Peyer's patch (tissue), 4 donors: ENCODE data around the gene TRAPPC6A. TPM values are rescaled to one million over a fixed set of nuclear protein-coding genes. Genes with fewer than 3 reads are reported as not detected.

ENCODE experiments used
- DNase-seq, 3 donors: peaks; one replicate each; pipeline ENCODE4 v3.0.0-alpha.2; 2017 to 2019
- H3K27ac ChIP-seq, 4 donors: fragments of 200-600 bp; sonication (generic); one replicate each; pipeline ENCODE4 v1.5.1; 2016 to 2019
- H3K27me3 ChIP-seq, 2 donors: fragments of 200-600 bp; sonication (generic); one replicate each; pipeline ENCODE4 v1.5.1; 2019
- H3K36me3 ChIP-seq, 3 donors: fragments of 200-600 bp; sonication (generic); one replicate each; pipeline ENCODE4 v1.5.1; 2016 to 2019
- H3K4me1 ChIP-seq, 4 donors: fragments of 200-600 bp; sonication (generic); one replicate each; pipeline ENCODE4 v1.5.1; 2016 to 2019
- H3K4me3 ChIP-seq, 4 donors: fragments of 200-600 bp; sonication (generic); 1 replicate in 3 of 4; 2 replicates in 1 of 4; pipeline ENCODE4 v1.5.1; 2016 to 2019; ENCODE audit warnings: mild to moderate bottlenecking in 1 of 4
- H3K9me3 ChIP-seq, 4 donors: fragments of 200-600 bp; sonication (generic); one replicate each; pipeline ENCODE4 v1.5.1; 2016 to 2019; ENCODE audit warnings: mild to moderate bottlenecking in 1 of 4
- POLR2A ChIP-seq, 2 donors: fragments of 450-650 bp; IDR thresholded peaks; one replicate each; pipeline ENCODE4 v1.5.1; 2017; ENCODE audit warnings: antibody characterized with exemption in 2 of 2, mild to moderate bottlenecking in 2 of 2, moderate library complexity in 2 of 2
- total RNA-seq, 4 donors: library from RNA; depleted of rRNA; stranded (reverse); fragments of >200 nt; gene quantifications; one replicate each; pipeline ENCODE4 v1.1.0, GENCODE V29; 2016
- TF ChIP-seq, protein P1 (sequence below), 6 experiments: fragments of 450-650 bp in 4 of 6; fragments of 200-600 bp in 2 of 6; sonication (generic) in 1 of 6; IDR thresholded peaks; one replicate each; pipeline ENCODE4 v1.5.1; 2017 to 2019; ENCODE audit warnings: antibody characterized with exemption in 6 of 6, mild to moderate bottlenecking in 3 of 6, moderate library complexity in 1 of 6

Gene TRAPPC6A
- total RNA-seq, 4 donors from 2014 or later = 11.4 to 58.6 (median 21.6) TPM

DNA sequence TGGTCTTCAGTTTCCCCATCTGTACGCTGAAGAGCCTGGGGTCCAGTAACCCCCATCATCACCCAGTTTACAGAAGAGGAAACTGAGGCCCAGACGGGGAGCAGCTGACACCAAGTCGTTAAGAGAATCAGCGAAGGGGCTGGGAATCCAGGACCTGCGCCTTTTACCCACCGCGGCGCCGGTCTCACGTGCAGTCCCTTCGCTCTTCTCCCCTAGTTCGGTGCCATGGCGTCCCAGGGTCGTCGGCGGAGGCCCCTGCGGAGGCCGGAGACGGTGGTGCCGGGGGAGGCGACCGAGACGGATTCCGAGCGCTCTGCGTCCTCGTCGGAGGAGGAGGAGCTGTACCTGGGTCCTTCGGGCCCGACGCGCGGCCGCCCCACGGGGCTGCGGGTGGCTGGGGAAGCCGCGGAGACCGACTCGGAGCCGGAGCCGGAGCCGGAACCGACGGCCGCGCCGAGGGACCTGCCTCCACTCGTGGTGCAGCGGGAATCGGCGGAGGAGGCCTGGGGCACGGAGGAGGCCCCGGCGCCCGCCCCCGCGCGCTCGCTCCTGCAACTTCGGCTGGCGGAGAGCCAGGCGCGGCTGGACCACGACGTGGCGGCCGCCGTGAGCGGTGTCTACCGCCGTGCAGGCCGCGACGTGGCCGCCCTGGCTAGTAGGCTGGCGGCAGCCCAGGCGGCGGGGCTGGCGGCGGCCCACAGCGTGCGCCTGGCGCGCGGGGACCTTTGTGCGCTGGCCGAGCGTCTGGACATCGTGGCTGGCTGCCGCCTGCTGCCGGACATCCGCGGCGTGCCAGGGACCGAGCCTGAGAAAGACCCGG lies 1.2 kb upstream of the TRAPPC6A start:
- peak in 1 of 3 donors; percentile 70 for DNase-seq
- Histone ChIP-seq H3K4me3 (peak overlapping the region; percentile 62 to 94 (median 88)), H3K4me1 (peaks cover 0 to 33% (median 23%) of the 10 kb centered on the region in 4 donors)

DNA sequence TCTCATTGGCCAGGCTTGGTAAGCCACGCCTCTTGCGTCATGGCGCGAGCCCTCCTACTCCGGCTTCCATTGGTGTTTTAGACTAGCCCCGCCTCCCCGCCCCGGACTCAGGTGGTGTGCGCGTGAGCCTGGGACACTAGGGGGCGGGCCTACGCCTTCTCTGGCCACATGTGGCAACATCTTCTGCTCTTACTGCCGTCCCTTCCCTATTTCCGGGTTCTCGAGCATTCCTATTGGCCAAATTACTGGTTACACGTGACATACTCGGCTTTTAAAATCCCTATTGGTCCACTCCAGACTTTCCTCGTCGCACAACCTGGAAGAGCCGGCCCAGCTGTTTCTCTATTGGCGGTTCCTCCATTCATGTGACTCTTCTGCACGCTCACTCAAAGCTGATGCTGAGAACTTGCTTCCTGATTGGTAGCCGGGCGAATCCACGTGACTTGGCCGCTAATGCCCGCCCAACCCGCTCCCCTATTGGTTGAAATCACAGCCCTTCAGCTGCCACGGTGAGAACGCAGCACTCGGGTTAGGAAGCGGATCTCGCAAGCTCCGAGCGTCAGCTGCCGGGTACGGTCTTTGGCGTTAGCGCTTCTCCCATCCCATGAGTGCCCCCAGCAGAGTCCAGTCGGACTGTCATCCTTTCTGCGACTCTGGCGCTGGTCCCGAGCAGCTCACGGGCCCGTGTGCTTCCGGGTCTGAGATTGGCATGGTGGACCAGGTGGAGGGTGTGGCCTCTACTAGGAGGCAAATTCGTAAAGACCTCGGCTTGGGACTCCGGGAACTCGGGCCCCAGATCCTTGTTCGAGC lies 430 bp upstream of the TRAPPC6A start, which contains the start of gene BLOC1S3:
Gene BLOC1S3, plus strand, starts transcription at position 523 of the 810 bp plus-strand sequence. CDS start 513 bp downstream, outside the sequence.
- peak within 1 kb of the TSS; percentile 91 to 96 (median 93) for H3K27ac ChIP-seq
- no peaks in the 10 kb centered on the region for H3K27me3 ChIP-seq
- H3K4me3 ChIP-seq = peak within 1 kb of the TSS; percentile 76 to 94 (median 88)
- peak; percentile 100 for DNase-seq
- H3K4me1 ChIP-seq = peaks cover 0 to 33% (median 23%) of the 10 kb centered on the region in 4 donors
- H3K36me3 ChIP-seq = peaks cover 0 to 5% (median 0%) of the 10 kb centered on the region in 3 donors
- peak; percentile 70 to 92 for TF ChIP-seq POLR2A (IDR thresholded peaks at IDR 0.05)
- TF ChIP-seq, protein P1, sequence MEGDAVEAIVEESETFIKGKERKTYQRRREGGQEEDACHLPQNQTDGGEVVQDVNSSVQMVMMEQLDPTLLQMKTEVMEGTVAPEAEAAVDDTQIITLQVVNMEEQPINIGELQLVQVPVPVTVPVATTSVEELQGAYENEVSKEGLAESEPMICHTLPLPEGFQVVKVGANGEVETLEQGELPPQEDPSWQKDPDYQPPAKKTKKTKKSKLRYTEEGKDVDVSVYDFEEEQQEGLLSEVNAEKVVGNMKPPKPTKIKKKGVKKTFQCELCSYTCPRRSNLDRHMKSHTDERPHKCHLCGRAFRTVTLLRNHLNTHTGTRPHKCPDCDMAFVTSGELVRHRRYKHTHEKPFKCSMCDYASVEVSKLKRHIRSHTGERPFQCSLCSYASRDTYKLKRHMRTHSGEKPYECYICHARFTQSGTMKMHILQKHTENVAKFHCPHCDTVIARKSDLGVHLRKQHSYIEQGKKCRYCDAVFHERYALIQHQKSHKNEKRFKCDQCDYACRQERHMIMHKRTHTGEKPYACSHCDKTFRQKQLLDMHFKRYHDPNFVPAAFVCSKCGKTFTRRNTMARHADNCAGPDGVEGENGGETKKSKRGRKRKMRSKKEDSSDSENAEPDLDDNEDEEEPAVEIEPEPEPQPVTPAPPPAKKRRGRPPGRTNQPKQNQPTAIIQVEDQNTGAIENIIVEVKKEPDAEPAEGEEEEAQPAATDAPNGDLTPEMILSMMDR (IDR thresholded peaks at IDR 0.05) = peak in 5 of 6 experiments; percentile 26 to 49 (median 44)
- H3K9me3 ChIP-seq = no peaks in the 10 kb centered on the region

More for the DNA sequence above, 1.2 kb upstream of the TRAPPC6A start:
- Histone ChIP-seq H3K27me3 (no peaks in the 10 kb centered on the region), H3K9me3 (no peaks in the 10 kb centered on the region), H3K27ac (peak overlapping the region; percentile 84 to 94 (median 89)), H3K36me3 (peaks cover 0 to 5% (median 0%) of the 10 kb centered on the region in 3 donors)
- TF ChIP-seq, protein P1 (IDR thresholded peaks at IDR 0.05) = no peak
- TF ChIP-seq POLR2A (IDR thresholded peaks at IDR 0.05) = no peak

DNA sequence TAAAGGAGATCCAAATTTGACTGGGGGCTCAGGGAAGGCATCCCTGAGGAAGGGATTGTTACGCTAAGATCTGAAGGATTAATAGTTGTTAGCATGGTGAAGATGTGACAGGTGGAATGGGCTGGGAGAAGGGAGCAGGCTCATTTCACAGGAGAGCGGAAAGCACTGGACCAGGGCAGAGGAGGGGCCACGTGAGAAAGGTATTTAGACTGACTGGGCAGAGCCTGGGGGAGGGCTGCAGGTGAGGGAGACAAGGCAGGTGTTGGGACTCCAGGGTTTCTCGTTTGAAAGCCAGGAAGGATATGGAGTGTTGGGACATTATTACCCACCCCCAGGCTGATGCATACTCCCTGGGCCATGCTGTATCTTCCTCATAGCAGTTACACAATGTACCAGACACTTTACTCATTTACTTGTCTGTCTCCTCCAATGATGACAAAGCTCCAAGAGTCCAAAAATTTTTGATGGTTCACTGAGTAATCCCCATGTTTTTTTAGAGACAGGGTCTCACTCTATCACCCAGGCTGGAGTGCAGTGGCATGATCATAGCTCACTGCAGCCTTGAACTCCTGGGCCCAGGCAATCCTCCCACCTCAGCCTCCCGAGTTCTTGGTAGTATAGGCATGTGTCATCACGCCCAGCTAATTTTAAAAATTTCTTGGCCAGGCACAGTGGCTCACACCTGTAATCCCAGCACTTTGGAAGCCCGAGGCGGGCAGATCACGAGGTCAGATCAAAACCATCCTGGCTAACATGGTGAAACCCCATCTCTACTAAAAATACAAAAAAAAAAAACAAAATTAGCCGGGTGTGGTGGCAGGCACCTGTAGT lies 2.3 kb downstream of the TRAPPC6A start:
- Histone ChIP-seq H3K27ac (no peak overlapping the region), H3K36me3 (no peaks in the 10 kb centered on the region), H3K27me3 (no peaks in the 10 kb centered on the region), H3K4me3 (no peak overlapping the region), H3K4me1 (peaks cover 0 to 31% (median 21%) of the 10 kb centered on the region in 4 donors), H3K9me3 (no peaks in the 10 kb centered on the region)
- no peak for DNase-seq
- no peak for TF ChIP-seq POLR2A (IDR thresholded peaks at IDR 0.05)
- TF ChIP-seq, protein P1 (IDR thresholded peaks at IDR 0.05) = no peak

GRCh38 chr19:45173816-45174215 lies 4.2 kb downstream of the TRAPPC6A start:
- Histone ChIP-seq H3K4me1 (peaks cover 0 to 19% (median 11%) of the 10 kb centered on the region in 4 donors), H3K4me3 (no peak overlapping the region), H3K9me3 (no peaks in the 10 kb centered on the region), H3K27me3 (no peaks in the 10 kb centered on the region), H3K27ac (no peak overlapping the region), H3K36me3 (no peaks in the 10 kb centered on the region)
- DNase-seq = no peak
- no peak for TF ChIP-seq POLR2A (IDR thresholded peaks at IDR 0.05)
- TF ChIP-seq, protein P1 (IDR thresholded peaks at IDR 0.05) = no peak
